HG02610 (cell line): ENCODE data around the gene PRX.

Source experiments
- ATAC-seq: cut with Tn5 transposase; IDR thresholded peaks from one replicate; pipeline ENCODE4 v1.9.1; 2021; ENCODE audit warnings: mild to moderate bottlenecking, moderate library complexity; ENCODE audit not compliant: unreplicated experiment

PRX gene

DNA sequence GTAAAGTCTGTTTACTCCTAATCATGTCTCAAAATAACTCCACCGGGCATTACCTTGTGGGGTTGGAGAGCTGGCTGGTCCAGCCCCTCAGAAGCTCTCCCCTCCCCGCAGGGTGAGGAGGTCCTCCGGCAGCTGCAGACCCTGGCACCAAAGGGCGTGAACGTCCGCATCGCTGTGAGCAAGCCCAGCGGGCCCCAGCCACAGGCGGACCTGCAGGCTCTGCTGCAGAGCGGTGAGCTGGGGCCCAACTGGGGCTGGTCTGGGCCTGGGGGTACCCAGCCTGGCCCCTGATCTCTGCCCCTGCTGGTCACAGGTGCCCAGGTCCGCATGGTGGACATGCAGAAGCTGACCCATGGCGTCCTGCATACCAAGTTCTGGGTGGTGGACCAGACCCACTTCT is 43.4 kb downstream of the PRX start:
- ATAC-seq, result no peak

DNA sequence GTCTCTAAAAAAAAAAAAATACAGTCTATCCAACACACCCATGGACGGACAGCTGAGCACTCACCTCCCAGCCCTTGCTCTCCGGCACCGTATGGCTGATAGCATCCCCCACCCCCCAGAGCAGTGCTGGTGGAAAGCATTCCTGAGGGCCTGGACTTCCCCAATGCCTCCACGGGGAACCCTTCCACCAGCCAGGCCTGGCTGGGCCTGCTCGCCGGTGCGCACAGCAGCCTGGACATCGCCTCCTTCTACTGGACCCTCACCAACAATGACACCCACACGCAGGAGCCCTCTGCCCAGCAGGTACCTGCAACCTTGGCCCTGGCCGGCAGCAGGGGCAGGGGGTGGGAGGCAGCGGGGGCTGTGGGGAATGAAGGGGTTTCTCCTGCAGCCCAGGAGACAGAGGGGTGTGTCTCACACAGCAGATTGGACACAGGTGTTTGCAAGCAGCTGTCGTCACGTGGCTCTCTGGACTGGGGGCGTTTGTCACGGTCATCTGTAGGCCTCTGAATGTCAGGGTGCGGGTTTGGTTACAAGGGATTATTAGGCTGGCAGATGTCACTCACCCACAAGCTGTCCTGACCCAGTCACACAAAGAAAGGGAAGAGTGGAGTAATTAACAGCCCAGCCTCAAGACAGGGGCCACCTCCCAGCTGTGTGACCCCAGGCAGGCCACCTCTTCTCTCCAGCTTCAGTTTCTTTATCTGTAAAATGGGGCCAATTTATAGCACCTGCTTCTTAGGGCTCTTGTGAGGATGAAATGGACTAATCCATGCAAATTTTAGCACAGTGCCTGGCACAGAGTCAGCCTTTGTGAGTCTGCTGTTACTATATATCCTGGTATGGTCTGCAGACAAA is 45.4 kb downstream of the PRX start:
- no peak for ATAC-seq

GRCh38 chr19:40366697-40367561 is 46.2 kb downstream of the PRX start:
- no peak for ATAC-seq

- peak; percentile 46 for ATAC-seq
Measured at GRCh38 chr19:40365613-40366401, 47.4 kb downstream of the PRX start.

GRCh38 chr19:40365010-40365409 is 48.2 kb downstream of the PRX start:
- ATAC-seq, result no peak

DNA sequence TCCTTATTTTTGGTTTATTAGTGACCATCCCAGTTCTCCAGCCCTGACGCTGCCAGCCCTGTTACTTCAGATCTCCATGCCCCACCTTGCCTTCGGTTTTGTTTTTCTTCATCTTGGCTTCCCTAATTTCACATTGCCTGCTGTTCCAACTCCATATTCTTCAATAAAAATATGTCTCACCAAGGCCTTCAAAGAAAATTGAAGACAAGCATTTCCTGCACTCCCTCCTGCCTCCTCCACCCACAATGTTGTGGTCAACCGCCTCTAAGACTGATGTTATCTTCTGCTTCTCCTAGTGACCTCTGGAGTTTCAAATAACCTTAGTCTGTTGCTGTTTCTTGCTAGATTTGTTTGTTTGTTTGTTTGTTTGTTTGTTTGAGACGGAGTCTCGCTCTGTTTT is 50.1 kb downstream of the PRX start:
- ATAC-seq, result no peak

- no peak for ATAC-seq
Measured at GRCh38 chr19:40362160-40362559, 51.0 kb downstream of the PRX start.

- ATAC-seq, result no peak
Measured at GRCh38 chr19:40360708-40361241, 52.4 kb downstream of the PRX start.

DNA sequence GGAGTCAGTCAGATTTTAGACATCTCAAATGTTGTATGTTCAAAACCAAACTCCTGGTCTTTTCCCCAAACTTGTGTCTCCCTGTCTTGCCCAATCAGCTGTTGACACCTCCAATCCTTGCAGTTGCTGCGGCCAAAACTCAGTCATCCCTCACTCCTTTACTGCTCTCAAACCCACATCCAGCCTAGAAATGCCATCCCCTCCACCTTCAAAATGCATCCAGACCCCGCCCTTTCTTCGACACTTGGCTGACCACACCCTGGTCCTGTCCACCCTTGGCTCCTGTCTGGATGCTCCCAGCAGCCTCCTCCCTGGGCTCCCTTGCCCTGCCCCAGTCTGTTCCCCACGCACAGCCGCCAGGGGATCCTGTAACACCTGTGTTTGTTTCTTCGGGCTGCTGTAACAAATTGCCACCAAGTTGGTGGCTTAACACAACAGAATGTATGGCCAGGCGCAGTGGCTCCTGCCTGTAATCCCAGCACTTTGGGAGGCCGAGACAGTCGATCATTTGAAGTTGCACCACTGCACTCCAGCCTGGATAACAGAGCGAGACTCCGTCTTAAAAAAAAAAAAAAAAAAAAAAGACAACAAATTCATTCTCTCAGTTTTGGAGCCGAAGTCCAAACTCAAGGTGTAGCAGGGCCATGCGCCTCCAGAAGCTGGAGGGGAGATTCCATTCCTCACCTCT is 53.0 kb downstream of the PRX start:
- ATAC-seq, result no peak

DNA sequence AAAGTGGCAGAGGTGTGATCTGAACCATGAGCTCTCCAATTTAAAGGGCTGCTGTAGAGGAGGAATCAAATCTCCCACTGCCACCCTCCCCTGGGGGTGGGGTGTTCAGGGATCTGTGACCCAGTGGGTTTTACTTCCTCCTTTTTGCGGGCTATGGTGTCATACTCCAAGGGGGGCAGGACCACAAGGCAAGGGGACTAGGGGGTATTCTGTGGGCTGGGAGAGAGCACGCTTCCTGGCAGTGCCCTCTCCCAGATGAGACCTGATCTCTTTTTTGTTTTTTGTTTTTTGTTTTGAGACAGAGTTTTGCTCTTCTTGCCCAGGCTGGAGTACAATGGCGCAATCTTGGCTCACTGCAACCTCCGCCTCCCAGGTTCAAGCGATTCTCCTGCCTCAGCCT is 54.4 kb downstream of the PRX start:
- ATAC-seq, result peak; percentile 54

DNA sequence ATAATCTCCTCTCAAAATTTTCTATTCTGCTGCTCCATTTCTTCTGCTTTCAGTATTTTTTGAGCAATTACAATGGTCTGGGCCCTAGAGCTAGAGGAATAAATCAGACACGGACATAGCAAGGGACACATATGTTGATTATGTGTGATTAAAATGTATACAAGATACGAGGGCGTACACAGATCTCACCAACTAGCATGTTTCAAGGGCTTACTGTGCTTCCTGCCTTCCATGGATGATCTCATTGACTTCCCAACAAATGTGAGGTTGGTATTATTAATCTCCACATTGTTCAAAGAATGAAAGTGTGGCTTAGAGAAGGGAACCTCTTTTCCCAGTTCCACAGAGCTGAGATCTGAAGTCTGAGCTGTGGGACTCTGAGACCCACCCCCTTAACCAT is 55.5 kb downstream of the PRX start:
- no peak for ATAC-seq

DNA sequence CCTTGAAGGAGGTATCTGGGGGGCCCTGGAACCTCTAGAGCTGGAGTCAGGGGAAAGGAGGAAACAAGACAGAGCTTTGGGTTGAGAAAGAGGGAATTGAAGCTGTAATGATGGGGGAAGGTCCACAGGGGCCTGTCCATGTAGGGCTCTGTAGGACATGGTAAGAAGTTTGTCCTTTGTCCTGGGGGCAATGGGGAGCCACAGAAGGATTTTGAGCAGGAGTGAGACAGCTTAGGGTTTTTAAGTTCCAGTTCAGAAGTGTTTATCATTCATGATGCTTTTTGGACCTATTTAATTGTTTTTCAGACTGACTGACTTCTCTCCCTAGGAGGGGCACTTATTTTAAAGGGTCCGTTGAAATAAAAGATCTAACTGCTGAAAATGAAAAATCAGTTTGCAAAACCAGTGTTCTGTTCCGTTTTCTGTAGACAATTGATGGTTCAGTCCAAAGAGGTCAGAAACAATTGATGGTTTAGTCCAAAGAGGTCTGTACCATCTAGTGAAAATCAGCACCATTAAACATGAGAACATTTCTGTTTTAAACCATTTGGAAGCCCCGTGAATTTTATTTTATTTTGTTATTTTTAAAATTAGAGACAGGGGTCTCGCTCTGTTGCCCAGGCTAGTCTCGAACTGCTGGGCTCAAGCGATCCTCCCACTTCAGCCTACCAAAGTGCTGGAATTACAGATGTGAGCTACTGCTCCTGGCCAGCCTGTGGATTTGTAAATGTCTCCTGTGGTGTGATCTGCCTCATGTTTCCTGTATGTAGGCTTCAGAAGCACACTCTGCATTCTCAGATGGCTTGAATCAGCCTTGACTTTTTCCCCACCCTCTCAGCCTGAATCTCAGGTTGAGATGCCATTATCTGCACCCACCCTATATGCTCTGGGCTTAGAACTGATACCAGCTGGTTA is 56.2 kb downstream of the PRX start:
- ATAC-seq, result no peak

- ATAC-seq, result no peak
Measured at GRCh38 chr19:40355975-40356680, 57.0 kb downstream of the PRX start.

DNA sequence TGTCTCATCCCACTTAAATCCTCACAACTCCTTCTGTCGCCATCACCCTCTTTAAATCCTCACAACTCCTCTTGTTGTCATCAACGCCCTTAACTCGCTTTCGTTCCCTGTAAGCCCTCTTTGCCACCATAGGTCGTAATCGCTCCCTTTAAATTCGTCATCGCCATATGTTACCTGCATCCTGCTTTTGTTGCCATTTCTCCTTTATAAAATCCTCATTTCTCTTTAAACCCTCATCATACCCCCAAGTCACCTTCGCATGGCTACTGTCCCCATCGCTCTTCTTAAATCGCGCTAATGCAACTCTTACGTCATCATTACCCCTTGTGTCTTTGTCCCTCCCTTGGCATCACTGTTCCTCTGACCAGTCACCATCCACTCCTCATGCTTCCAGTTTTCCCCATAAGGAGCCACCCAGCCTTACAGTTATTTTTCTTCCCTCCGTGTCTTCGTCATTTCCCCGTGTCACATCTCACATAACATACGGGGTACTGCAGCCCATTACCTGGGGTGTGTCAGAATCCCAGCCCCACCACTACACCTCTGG is 64.1 kb downstream of the PRX start:
- no peak for ATAC-seq

DNA sequence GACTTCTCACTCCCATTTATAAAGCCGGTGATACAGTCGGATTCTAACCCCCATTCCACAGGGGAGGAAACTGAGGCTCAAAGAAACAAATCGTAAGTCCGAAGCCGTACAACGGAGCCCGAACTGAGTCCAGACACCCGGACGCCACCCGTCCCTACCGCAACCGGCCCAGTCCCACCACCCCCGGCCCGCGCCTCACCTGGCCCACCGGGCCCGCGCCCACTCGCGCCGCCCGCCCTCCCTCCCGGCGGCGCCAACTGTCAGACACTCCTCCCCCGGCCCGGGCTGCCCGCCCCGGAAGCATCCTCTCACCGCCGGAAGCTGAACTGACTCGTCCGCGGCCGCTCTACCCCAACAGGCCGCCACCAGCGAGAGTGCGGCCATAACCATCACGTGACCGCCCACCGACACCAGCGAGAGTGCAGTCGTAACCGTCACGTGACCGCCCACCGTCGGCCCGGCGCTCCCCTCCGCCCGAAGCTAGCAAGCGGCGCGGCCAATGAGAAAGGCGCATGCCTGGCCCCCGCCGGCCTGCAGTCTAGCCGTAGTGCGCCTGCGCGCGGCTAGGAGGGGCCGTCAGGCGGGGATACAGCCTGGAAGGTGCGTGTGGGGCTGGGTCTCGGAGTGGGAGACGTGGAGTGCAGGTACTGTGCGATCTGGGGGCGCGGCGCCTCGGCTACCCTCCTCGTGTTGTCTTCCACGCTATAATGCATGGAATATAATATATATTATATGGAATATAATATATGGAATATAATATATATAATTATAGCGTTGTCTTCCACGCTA is 64.9 kb downstream of the PRX start, which contains the start of the genes C19orf47 and PLD3:
C19orf47 (minus strand) TSS at position 273 of the 789 bp plus-strand sequence. CDS start 6,540 bp downstream, outside the sequence.
PLD3 (plus strand) TSS at position 571 of the 789 bp plus-strand sequence. CDS start 17,789 bp downstream, outside the sequence.
- ATAC-seq, result peak; percentile 96

GRCh38 chr19:40344422-40344821 is 68.8 kb downstream of the PRX start:
- ATAC-seq, result no peak
